Peyer's patch (tissue), 4 donors: Measurements from ENCODE around the gene CHIC2. TPM values are rescaled to one million over a fixed set of nuclear protein-coding genes. Genes with fewer than 3 reads are reported as not detected.

Experiments used
- DNase-seq, 3 donors: peaks; one replicate each; pipeline ENCODE4 v3.0.0-alpha.2; 2017 to 2019
- H3K27ac ChIP-seq, 4 donors: fragments of 200-600 bp; sonication (generic); one replicate each; pipeline ENCODE4 v1.5.1; 2016 to 2019
- H3K27me3 ChIP-seq, 2 donors: fragments of 200-600 bp; sonication (generic); one replicate each; pipeline ENCODE4 v1.5.1; 2019
- H3K36me3 ChIP-seq, 3 donors: fragments of 200-600 bp; sonication (generic); one replicate each; pipeline ENCODE4 v1.5.1; 2016 to 2019
- H3K4me1 ChIP-seq, 4 donors: fragments of 200-600 bp; sonication (generic); one replicate each; pipeline ENCODE4 v1.5.1; 2016 to 2019
- H3K4me3 ChIP-seq, 4 donors: fragments of 200-600 bp; sonication (generic); 1 replicate in 3 of 4; 2 replicates in 1 of 4; pipeline ENCODE4 v1.5.1; 2016 to 2019; ENCODE audit warnings: mild to moderate bottlenecking in 1 of 4
- H3K9me3 ChIP-seq, 4 donors: fragments of 200-600 bp; sonication (generic); one replicate each; pipeline ENCODE4 v1.5.1; 2016 to 2019; ENCODE audit warnings: mild to moderate bottlenecking in 1 of 4
- CTCF ChIP-seq, 6 experiments: fragments of 450-650 bp in 4 of 6; fragments of 200-600 bp in 2 of 6; sonication (generic) in 1 of 6; IDR thresholded peaks; one replicate each; pipeline ENCODE4 v1.5.1; 2017 to 2019; ENCODE audit warnings: antibody characterized with exemption in 6 of 6, mild to moderate bottlenecking in 3 of 6, moderate library complexity in 1 of 6
- POLR2A ChIP-seq, 2 donors: fragments of 450-650 bp; IDR thresholded peaks; one replicate each; pipeline ENCODE4 v1.5.1; 2017; ENCODE audit warnings: antibody characterized with exemption in 2 of 2, mild to moderate bottlenecking in 2 of 2, moderate library complexity in 2 of 2
- total RNA-seq, 4 donors: library from RNA; depleted of rRNA; stranded (reverse); fragments of >200 nt; gene quantifications; one replicate each; pipeline ENCODE4 v1.1.0, GENCODE V29; 2016

Gene CHIC2
- total RNA-seq, 4 donors from 2014 or later = 34.7 to 59.4 (median 47.6) TPM

GRCh38 chr4:54090804-54091623 lies 26.6 kb upstream of the CHIC2 start:
- H3K27ac ChIP-seq = no peak overlapping the region
- TF ChIP-seq CTCF (IDR thresholded peaks at IDR 0.05) = no peak
- TF ChIP-seq POLR2A (IDR thresholded peaks at IDR 0.05) = no peak
- peak overlapping the region; percentile 23 to 63 (median 44) for H3K4me3 ChIP-seq
- no peaks in the 10 kb centered on the region for H3K9me3 ChIP-seq
- peaks cover 0 to 22% (median 6%) of the 10 kb centered on the region in 4 donors for H3K4me1 ChIP-seq
- H3K27me3 ChIP-seq = peaks cover 0 to 20% of the 10 kb centered on the region in 2 donors
- peak in 1 of 3 donors; percentile 64 for DNase-seq
- no peaks in the 10 kb centered on the region for H3K36me3 ChIP-seq

GRCh38 chr4:54090404-54090803 lies 26.0 kb upstream of the CHIC2 start:
- Histone ChIP-seq H3K27ac (no peak overlapping the region), H3K36me3 (no peaks in the 10 kb centered on the region), H3K9me3 (no peaks in the 10 kb centered on the region), H3K4me3 (no peak overlapping the region), H3K27me3 (peaks cover 0 to 20% of the 10 kb centered on the region in 2 donors), H3K4me1 (peaks cover 0 to 22% (median 6%) of the 10 kb centered on the region in 4 donors)
- no peak for TF ChIP-seq POLR2A (IDR thresholded peaks at IDR 0.05)
- no peak for TF ChIP-seq CTCF (IDR thresholded peaks at IDR 0.05)
- DNase-seq = no peak

- H3K36me3 ChIP-seq = no peaks in the 10 kb centered on the region
- no peak for DNase-seq
- H3K27ac ChIP-seq = no peak overlapping the region
- no peak overlapping the region for H3K4me3 ChIP-seq
- H3K4me1 ChIP-seq = peaks cover 0 to 22% (median 6%) of the 10 kb centered on the region in 4 donors
- TF ChIP-seq CTCF (IDR thresholded peaks at IDR 0.05) (no peak), POLR2A (IDR thresholded peaks at IDR 0.05) (no peak)
- no peaks in the 10 kb centered on the region for H3K9me3 ChIP-seq
- peaks cover 0 to 19% of the 10 kb centered on the region in 2 donors for H3K27me3 ChIP-seq
Observed at GRCh38 chr4:54089875-54090274, 25.5 kb upstream of the CHIC2 start.

GRCh38 chr4:54085284-54085683 lies 20.9 kb upstream of the CHIC2 start:
- H3K36me3 ChIP-seq = no peaks in the 10 kb centered on the region
- H3K27me3 ChIP-seq = no peaks in the 10 kb centered on the region
- no peaks in the 10 kb centered on the region for H3K4me1 ChIP-seq
- TF ChIP-seq POLR2A (IDR thresholded peaks at IDR 0.05) (no peak), CTCF (IDR thresholded peaks at IDR 0.05) (no peak)
- H3K27ac ChIP-seq = no peak overlapping the region
- H3K4me3 ChIP-seq = no peak overlapping the region
- H3K9me3 ChIP-seq = no peaks in the 10 kb centered on the region
- no peak for DNase-seq

- DNase-seq = peak in 1 of 3 donors; percentile 65
- H3K36me3 ChIP-seq = no peaks in the 10 kb centered on the region
- no peak overlapping the region for H3K4me3 ChIP-seq
- H3K4me1 ChIP-seq = no peaks in the 10 kb centered on the region
- peak overlapping the region in 2 of 4 donors; percentile 29 to 40 for H3K27ac ChIP-seq
- H3K9me3 ChIP-seq = no peaks in the 10 kb centered on the region
- no peaks in the 10 kb centered on the region for H3K27me3 ChIP-seq
- TF ChIP-seq POLR2A (IDR thresholded peaks at IDR 0.05) = no peak
- no peak for TF ChIP-seq CTCF (IDR thresholded peaks at IDR 0.05)
Observed at GRCh38 chr4:54082168-54082567, 17.8 kb upstream of the CHIC2 start.
